PC-3 (cell line): Measurements from ENCODE around the gene PAFAH1B2.

Experiments used
- CTCF ChIP-seq: fragments of 300-600 bp; sonication (generic); conservative IDR thresholded peaks from 2 replicates; pipeline ENCODE4 v1.5.1; 2017; ENCODE audit warnings: antibody characterized with exemption, low read depth, mild to moderate bottlenecking, low read length
- EZH2 ChIP-seq: fragments of 300-600 bp; sonication (generic); IDR thresholded peaks from one replicate; pipeline ENCODE4 v1.6.1; 2017; ENCODE audit warnings: antibody characterized with exemption, mild to moderate bottlenecking, low read length; ENCODE audit not compliant: unreplicated experiment
- EZH2phosphoT487 ChIP-seq: fragments of 300-600 bp; sonication (generic); IDR thresholded peaks from 2 replicates; pipeline ENCODE4 v1.6.1; 2018; ENCODE audit warnings: mild to moderate bottlenecking, antibody characterized with exemption, low read length, borderline replicate concordance

- TF ChIP-seq CTCF, result no peak
- TF ChIP-seq EZH2, result no peak
- TF ChIP-seq EZH2phosphoT487, result no peak
These were observed 33.6 kb downstream of the PAFAH1B2 start for GRCh38 chr11:117177534-117178209.
